ENCODE results near the gene SETD1A. TPM values are rescaled to one million over a fixed set of nuclear protein-coding genes. Genes with fewer than 3 reads are reported as not detected.

SETD1A gene
- total and polyA plus RNA-seq, 2 of the 4 experiments (the other 2 are of a cell fraction), result 0.54 to 5.8 TPM

DNA sequence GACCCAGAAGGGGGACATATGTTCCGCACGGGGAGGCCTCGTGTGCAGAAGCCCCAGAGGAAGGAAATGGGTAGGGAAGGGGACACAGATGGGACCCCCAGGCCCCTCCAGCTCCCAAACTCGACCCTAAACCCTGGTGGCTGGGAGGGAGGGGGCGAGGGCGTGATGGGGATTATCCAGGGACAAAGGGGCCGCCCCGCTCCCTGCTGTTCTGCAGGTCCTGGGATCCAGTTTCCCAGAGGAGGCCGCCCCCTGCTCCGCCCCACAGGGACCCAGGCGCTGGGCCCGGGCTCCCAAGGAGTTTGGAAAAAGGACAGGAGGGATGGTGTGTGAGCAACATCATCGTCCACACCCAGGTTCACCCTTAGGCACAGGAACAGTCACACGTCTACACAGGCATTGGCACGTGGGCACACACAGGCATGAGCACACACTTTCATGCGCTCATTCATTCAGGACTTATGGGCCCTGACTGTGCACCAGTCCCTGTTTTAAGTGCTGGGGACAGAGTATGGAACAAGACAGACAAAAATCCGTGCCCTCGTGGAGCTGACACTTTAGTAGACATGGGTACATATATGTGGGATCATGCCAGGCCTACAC, 47.0 kb upstream of the SETD1A start:
- H3K23ac ChIP-seq (ENCODE audit: low read depth, low read length), result no peak overlapping the region
- no peak overlapping the region for H3K27ac ChIP-seq (ENCODE audit: insufficient read depth, low read length)
- H2BK5ac ChIP-seq (ENCODE audit: low read depth, low read length, poor library complexity, severe bottlenecking), result no peak overlapping the region
- WGBS, 2 experiments (ENCODE audit: extremely low coverage in 2 of 2, insufficient read length in 1 of 2), result 58% methylated on average over 7 of the region's 18 CpGs; no CpG with 5 or more reads in 1 of the 2 experiments
- DNase-seq (no peak), ATAC-seq (ENCODE audit: low read depth) (no peak)
- in situ Hi-C loops (cut with MboI; ENCODE audit: low sequenced_read_pairs) (no loop called here), dilution Hi-C loops (cut with HindIII; ENCODE audit: low sequenced_read_pairs, unreplicated experiment) (no loop called here), intact Hi-C loops (cut with micrococcal nuclease) (no loop called here)
- no peak overlapping the region for H3K9ac ChIP-seq (ENCODE audit: low read depth, low read length)
- H2BK120ac ChIP-seq (ENCODE audit: low read depth, low read length), result no peak overlapping the region
- no peak overlapping the region for H3K4me3 ChIP-seq (ENCODE audit: insufficient read depth, low read depth, low read length)
- H3K56ac ChIP-seq (ENCODE audit: extremely low read depth, insufficient read depth, low read length), result no peak overlapping the region
- no peaks in the 10 kb centered on the region for H3K9me3 ChIP-seq (ENCODE audit: control insufficient read depth, insufficient read depth, low read length)
- no peaks in the 10 kb centered on the region for H4K20me1 ChIP-seq (ENCODE audit: insufficient read depth, low read length)
- no peak overlapping the region for H4K91ac ChIP-seq (ENCODE audit: insufficient read depth, low read depth, low read length)
- H2AK5ac ChIP-seq (ENCODE audit: low read depth, low read length), result no peak overlapping the region
- no peak overlapping the region for H3K4ac ChIP-seq (ENCODE audit: low read depth, low read length)
- ChIA-PET POLR2A (ENCODE audit: unreplicated experiment) (no interaction called here), CTCF (no interaction called here)
- H4K5ac ChIP-seq (ENCODE audit: low read depth, low read length), result no peak overlapping the region
- H3K18ac ChIP-seq (ENCODE audit: low read depth, low read length), result no peak overlapping the region
- no peak overlapping the region for H3K14ac ChIP-seq (replicated peaks; ENCODE audit: low read depth, low read length)
- H3K4me1 ChIP-seq (ENCODE audit: control insufficient read depth, insufficient read depth, low read length), result no peaks in the 10 kb centered on the region; the same call in 1 of the 2 replicates
- no peaks in the 10 kb centered on the region for H3K36me3 ChIP-seq (ENCODE audit: control insufficient read depth, insufficient read depth, low read length)
- H2BK15ac ChIP-seq (ENCODE audit: low read depth, low read length), result no peak overlapping the region
- H3K27me3 ChIP-seq (ENCODE audit: control insufficient read depth, insufficient read depth, low read length), result no peaks in the 10 kb centered on the region
- H3K79me1 ChIP-seq (ENCODE audit: low read depth in 1 of 2, low read length in 2 of 2), result no peaks in the 10 kb centered on the region
- H3K4me2 ChIP-seq (ENCODE audit: low read depth, low read length), result no peak overlapping the region
- no peaks in the 10 kb centered on the region for H3K9me1 ChIP-seq (ENCODE audit: insufficient read depth, low read length)
- no peak for TF ChIP-seq CEBPB (IDR thresholded peaks at IDR 0.05; ENCODE audit: low read depth, low read length)
- TF ChIP-seq RAD21 (IDR thresholded peaks at IDR 0.05; ENCODE audit: low read length), result no peak
- no peak for TF ChIP-seq FOS (IDR thresholded peaks at IDR 0.05; ENCODE audit: low read depth, low read length)
- TF ChIP-seq SMC3 (IDR thresholded peaks at IDR 0.05; ENCODE audit: low read depth, low read length), result no peak
- no peak for TF ChIP-seq NFE2L2 (IDR thresholded peaks at IDR 0.05; ENCODE audit: low read depth, low read length)
- no peak for TF ChIP-seq CHD1 (IDR thresholded peaks at IDR 0.05; ENCODE audit: low read depth, low read length)
- no peak for TF ChIP-seq MXI1 (IDR thresholded peaks at IDR 0.05; ENCODE audit: borderline replicate concordance, low read depth, low read length)
- no peak for TF ChIP-seq RFX5 (IDR thresholded peaks at IDR 0.05; ENCODE audit: low read depth, low read length)
- TF ChIP-seq, protein P1, sequence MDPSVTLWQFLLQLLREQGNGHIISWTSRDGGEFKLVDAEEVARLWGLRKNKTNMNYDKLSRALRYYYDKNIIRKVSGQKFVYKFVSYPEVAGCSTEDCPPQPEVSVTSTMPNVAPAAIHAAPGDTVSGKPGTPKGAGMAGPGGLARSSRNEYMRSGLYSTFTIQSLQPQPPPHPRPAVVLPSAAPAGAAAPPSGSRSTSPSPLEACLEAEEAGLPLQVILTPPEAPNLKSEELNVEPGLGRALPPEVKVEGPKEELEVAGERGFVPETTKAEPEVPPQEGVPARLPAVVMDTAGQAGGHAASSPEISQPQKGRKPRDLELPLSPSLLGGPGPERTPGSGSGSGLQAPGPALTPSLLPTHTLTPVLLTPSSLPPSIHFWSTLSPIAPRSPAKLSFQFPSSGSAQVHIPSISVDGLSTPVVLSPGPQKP (IDR thresholded peaks at IDR 0.05; ENCODE audit: borderline replicate concordance, low read depth, low read length), result no peak
- TF ChIP-seq RCOR1 (IDR thresholded peaks at IDR 0.05; ENCODE audit: insufficient replicate concordance, low read length), result no peak
- TF ChIP-seq POLR2A (IDR thresholded peaks at IDR 0.05; ENCODE audit: low read depth, low read length), result no peak
- H2BK20ac ChIP-seq (ENCODE audit: low read depth, low read length), result no peak overlapping the region
- no peak overlapping the region for H2AK9ac ChIP-seq (replicated peaks; ENCODE audit: low read depth, low read length, poor library complexity)
- H4K8ac ChIP-seq (ENCODE audit: low read depth in 2 of 2, low read length in 2 of 2), result no peak overlapping the region
- H2AFZ ChIP-seq (replicated peaks; ENCODE audit: low read length, poor library complexity), result peak overlapping the region; percentile 8
- BruUV-seq (replicated peaks), result no TSS peak

Data from IMR-90 (cell line).